ENCODE data around the gene ATP6AP1. TPM values are rescaled to one million over a fixed set of nuclear protein-coding genes. Genes with fewer than 3 reads are reported as not detected.

Gene ATP6AP1
- total and polyA plus RNA-seq, 2 donors (not counting 1 experiment from before 2014, with no cell fraction given): 47.1 to 57.7 TPM

DNA sequence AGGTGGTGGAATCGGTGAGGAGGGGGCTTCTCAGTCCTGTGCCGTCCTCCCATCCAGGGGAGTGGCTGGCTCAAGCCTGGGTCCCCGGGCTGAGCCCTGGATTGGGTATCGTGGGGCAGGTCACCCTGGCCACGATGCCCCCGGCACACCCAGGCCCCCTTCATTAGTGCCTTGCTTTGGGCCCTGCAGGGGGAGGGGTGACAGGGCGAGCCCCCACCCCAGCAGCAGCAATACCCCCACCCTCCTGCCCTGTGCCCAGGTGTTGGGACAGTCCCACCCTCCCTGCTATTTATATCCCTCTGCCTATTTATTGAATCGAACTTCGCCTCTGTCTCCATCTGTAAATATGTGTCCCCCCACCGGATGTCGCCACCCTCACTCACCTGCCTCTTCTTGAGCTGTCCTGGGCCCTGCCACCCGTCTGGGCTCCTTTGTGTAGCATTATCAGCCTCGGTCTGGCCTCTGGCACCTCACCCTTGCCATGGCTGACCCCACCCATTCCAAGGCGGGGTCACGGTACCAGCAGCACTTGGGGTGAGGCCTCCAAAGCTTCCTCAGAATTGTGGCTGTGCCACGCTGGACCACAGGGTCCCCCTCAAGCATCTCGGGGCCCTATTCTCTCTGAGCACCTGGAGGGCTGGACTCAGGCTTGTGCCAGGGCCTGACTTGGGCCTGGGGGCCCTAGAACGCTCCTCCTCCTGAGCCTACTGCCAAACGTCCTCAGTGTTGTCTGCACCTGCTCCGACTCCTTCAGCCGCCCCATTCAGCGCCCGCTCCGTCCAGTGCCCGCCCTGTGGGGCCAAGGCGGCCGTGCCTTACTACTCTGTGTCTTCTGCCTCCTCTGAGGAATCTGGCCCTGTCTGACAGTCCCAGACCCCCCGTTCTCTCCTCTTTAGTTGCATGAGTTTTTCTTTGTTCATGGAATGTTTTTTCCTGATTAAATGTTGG lies 44.5 kb downstream of the ATP6AP1 start:
- Mint-ChIP-seq H3K27me3 (no peaks in the 10 kb centered on the region), H3K4me3 (no peak overlapping the region), H3K27ac (no peak overlapping the region), H3K4me1 (peaks cover 2% of the 10 kb centered on the region), H3K9me3 (ENCODE audit: insufficient read depth) (no peaks in the 10 kb centered on the region)
- Histone ChIP-seq H3K36me3 (replicated peaks in 1 of 2; ENCODE audit: control extremely low read depth in 1 of 2, control insufficient read depth in 1 of 2, extremely low read depth in 1 of 2, insufficient read depth in 2 of 2, low read length in 1 of 2) (peaks cover 0 to 18% of the 10 kb centered on the region in 2 experiments), H3K4me1 (ENCODE audit: control insufficient read depth in 2 of 2, insufficient read depth in 2 of 2, low read length in 2 of 2) (peaks cover 0 to 3% of the 10 kb centered on the region in 2 donors), H3K4me2 (replicated peaks; ENCODE audit: low read depth, low read length, poor library complexity, severe bottlenecking) (no peak overlapping the region), H3K79me2 (ENCODE audit: control insufficient read depth, insufficient read depth, low read length) (no peaks in the 10 kb centered on the region), H3K4me3 (ENCODE audit: control extremely low read depth in 1 of 5, extremely low read depth in 1 of 5, insufficient read depth in 1 of 5, low read depth in 2 of 5, low read length in 4 of 5) (no peak overlapping the region), H3K27me3 (replicated peaks in 1 of 4; ENCODE audit: control extremely low read depth in 1 of 4, control insufficient read depth in 3 of 4, insufficient read depth in 4 of 4, low read length in 3 of 4) (no peaks in the 10 kb centered on the region), H2AFZ (ENCODE audit: insufficient read depth, low read depth, low read length, poor library complexity, severe bottlenecking) (no peak overlapping the region), H3K9ac (ENCODE audit: low read length) (no peak overlapping the region), H3K9me3 (ENCODE audit: control extremely low read depth in 1 of 3, control insufficient read depth in 2 of 3, insufficient read depth in 1 of 3, low read length in 2 of 3) (no peaks in the 10 kb centered on the region), H3K27ac (ENCODE audit: low read length in 2 of 2) (no peak overlapping the region), H4K20me1 (ENCODE audit: control insufficient read depth, insufficient read depth, low read length, poor library complexity, severe bottlenecking) (no peaks in the 10 kb centered on the region)
- no peak for ATAC-seq (ENCODE audit: low read depth)
- intact Hi-C loops (cut with micrococcal nuclease): no loop called here
- ChIA-PET POLR2A (no interaction called here), CTCF (no interaction called here)
- TF ChIP-seq, protein P1, sequence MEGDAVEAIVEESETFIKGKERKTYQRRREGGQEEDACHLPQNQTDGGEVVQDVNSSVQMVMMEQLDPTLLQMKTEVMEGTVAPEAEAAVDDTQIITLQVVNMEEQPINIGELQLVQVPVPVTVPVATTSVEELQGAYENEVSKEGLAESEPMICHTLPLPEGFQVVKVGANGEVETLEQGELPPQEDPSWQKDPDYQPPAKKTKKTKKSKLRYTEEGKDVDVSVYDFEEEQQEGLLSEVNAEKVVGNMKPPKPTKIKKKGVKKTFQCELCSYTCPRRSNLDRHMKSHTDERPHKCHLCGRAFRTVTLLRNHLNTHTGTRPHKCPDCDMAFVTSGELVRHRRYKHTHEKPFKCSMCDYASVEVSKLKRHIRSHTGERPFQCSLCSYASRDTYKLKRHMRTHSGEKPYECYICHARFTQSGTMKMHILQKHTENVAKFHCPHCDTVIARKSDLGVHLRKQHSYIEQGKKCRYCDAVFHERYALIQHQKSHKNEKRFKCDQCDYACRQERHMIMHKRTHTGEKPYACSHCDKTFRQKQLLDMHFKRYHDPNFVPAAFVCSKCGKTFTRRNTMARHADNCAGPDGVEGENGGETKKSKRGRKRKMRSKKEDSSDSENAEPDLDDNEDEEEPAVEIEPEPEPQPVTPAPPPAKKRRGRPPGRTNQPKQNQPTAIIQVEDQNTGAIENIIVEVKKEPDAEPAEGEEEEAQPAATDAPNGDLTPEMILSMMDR (IDR thresholded peaks at IDR 0.05): no peak
- no peak for TF ChIP-seq EZH2 (IDR thresholded peaks at IDR 0.05; ENCODE audit: borderline replicate concordance, insufficient read depth, low read depth, low read length, poor library complexity, severe bottlenecking)
- WGBS (ENCODE audit: insufficient coverage): 83% methylated on average over 17 of the region's 28 CpGs
- no peak for DNase-seq

DNA sequence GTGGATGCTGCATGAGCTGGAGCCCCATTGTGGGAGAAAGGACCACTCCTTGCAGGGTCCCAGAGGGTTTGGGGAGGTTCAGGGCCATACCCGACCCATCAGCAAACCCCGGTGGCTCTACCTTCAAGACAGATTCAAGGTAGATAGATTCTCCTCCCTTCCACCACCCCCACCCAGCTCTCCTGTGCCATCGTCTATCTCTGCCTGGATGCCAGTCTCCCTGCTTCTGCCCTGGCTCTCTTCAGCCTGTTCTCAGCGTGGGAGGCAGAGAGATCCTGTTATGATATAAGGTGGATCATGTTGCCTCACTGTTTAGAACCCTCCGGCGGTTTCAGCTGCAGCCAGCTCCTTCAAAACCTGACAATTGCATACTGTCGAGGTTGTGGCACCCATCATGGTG lies 45.2 kb downstream of the ATP6AP1 start:
- Histone ChIP-seq H3K9ac (ENCODE audit: low read length) (no peak overlapping the region), H3K4me3 (ENCODE audit: control extremely low read depth in 1 of 5, extremely low read depth in 1 of 5, insufficient read depth in 1 of 5, low read depth in 2 of 5, low read length in 4 of 5) (no peak overlapping the region), H4K20me1 (ENCODE audit: control insufficient read depth, insufficient read depth, low read length, poor library complexity, severe bottlenecking) (no peaks in the 10 kb centered on the region), H3K4me1 (ENCODE audit: control insufficient read depth in 2 of 2, insufficient read depth in 2 of 2, low read length in 2 of 2) (peaks cover 0 to 7% of the 10 kb centered on the region in 2 donors), H3K4me2 (replicated peaks; ENCODE audit: low read depth, low read length, poor library complexity, severe bottlenecking) (no peak overlapping the region), H3K36me3 (replicated peaks in 1 of 2; ENCODE audit: control extremely low read depth in 1 of 2, control insufficient read depth in 1 of 2, extremely low read depth in 1 of 2, insufficient read depth in 2 of 2, low read length in 1 of 2) (peaks cover 0 to 18% of the 10 kb centered on the region in 2 experiments), H2AFZ (ENCODE audit: insufficient read depth, low read depth, low read length, poor library complexity, severe bottlenecking) (no peak overlapping the region), H3K27me3 (replicated peaks in 1 of 4; ENCODE audit: control extremely low read depth in 1 of 4, control insufficient read depth in 3 of 4, insufficient read depth in 4 of 4, low read length in 3 of 4) (no peaks in the 10 kb centered on the region), H3K27ac (ENCODE audit: low read length in 2 of 2) (no peak overlapping the region), H3K9me3 (ENCODE audit: control extremely low read depth in 1 of 3, control insufficient read depth in 2 of 3, insufficient read depth in 1 of 3, low read length in 2 of 3) (no peaks in the 10 kb centered on the region), H3K79me2 (ENCODE audit: control insufficient read depth, insufficient read depth, low read length) (no peaks in the 10 kb centered on the region)
- peaks cover 5% of the 10 kb centered on the region for H3K4me1 Mint-ChIP-seq
- H3K4me3 Mint-ChIP-seq: no peak overlapping the region
- H3K27me3 Mint-ChIP-seq: no peaks in the 10 kb centered on the region
- ATAC-seq (ENCODE audit: low read depth): no peak
- H3K27ac Mint-ChIP-seq: no peak overlapping the region
- ChIA-PET POLR2A (no interaction called here), CTCF (no interaction called here)
- H3K9me3 Mint-ChIP-seq (ENCODE audit: insufficient read depth): no peaks in the 10 kb centered on the region
- no CpG with 5 or more reads among the region's 7 CpGs for WGBS (ENCODE audit: insufficient coverage)
- no peak for TF ChIP-seq EZH2 (IDR thresholded peaks at IDR 0.05; ENCODE audit: borderline replicate concordance, insufficient read depth, low read depth, low read length, poor library complexity, severe bottlenecking)
- TF ChIP-seq, protein P1 (IDR thresholded peaks at IDR 0.05): no peak
- intact Hi-C loops (cut with micrococcal nuclease): no loop called here
- DNase-seq: no peak
